Type B pancreatic cell (in vitro differentiated cells): ENCODE results near the gene SFSWAP. TPM values are rescaled to one million over a fixed set of nuclear protein-coding genes. Genes with fewer than 3 reads are reported as not detected.
"Not testable (repeated sequence)": the region's sequence is repeated elsewhere in the genome, so short reads cannot be mapped to it uniquely, and the experiment has no call there.

Experiments
- DNase-seq: peaks from one replicate; pipeline ENCODE4 v3.0.0; 2021; ENCODE audit warnings: mixed read lengths; ENCODE audit not compliant: unreplicated experiment; ENCODE audit errors: extremely low spot score
- H3K27ac Mint-ChIP-seq: 2 replicates; pipeline ENCODE4 v1.8.0; 2021; ENCODE audit warnings: mild to moderate bottlenecking, mixed read lengths
- H3K27me3 Mint-ChIP-seq: 2 replicates; pipeline ENCODE4 v1.8.0; 2021; ENCODE audit warnings: mixed read lengths
- H3K36me3 Mint-ChIP-seq: 2 replicates; pipeline ENCODE4 v1.8.0; 2021; ENCODE audit warnings: mixed read lengths
- H3K4me1 Mint-ChIP-seq: one replicate; pipeline ENCODE4 v1.8.0; 2021; ENCODE audit warnings: mixed read lengths; ENCODE audit not compliant: unreplicated experiment
- H3K4me3 Mint-ChIP-seq: 2 replicates; pipeline ENCODE4 v1.8.0; 2021; ENCODE audit warnings: mild to moderate bottlenecking, mixed read lengths
- H3K9me3 Mint-ChIP-seq: 2 replicates; pipeline ENCODE4 v1.8.0; 2021; ENCODE audit warnings: mixed read lengths
- CTCF ChIP-seq: fragments of 200-600 bp; sonication (generic); conservative IDR thresholded peaks from 2 replicates; pipeline ENCODE4 v1.5.0; 2021; ENCODE audit warnings: antibody characterized with exemption, mild to moderate bottlenecking
- total RNA-seq: library from RNA; stranded (reverse); gene quantifications from 2 replicates; pipeline ENCODE4 v1.2.1, GENCODE V29; 2021; ENCODE audit warnings: low replicate concordance

The SFSWAP gene
- total RNA-seq, 1 donor from 2014 or later, result 59.3 TPM

GRCh38 chr12:131675126-131676080, 35.5 kb upstream of the SFSWAP start:
- Mint-ChIP-seq H3K9me3 (no peaks in the 10 kb centered on the region), H3K4me3 (no peak overlapping the region), H3K4me1 (no peaks in the 10 kb centered on the region), H3K36me3 (no peaks in the 10 kb centered on the region), H3K27me3 (peaks cover 41% of the 10 kb centered on the region), H3K27ac (no peak overlapping the region)
- peak; percentile 68 for DNase-seq
- no peak for TF ChIP-seq CTCF

- no peak overlapping the region for H3K4me3 Mint-ChIP-seq
- no peak for DNase-seq
- no peak for TF ChIP-seq CTCF
- H3K9me3 Mint-ChIP-seq, result no peaks in the 10 kb centered on the region
- peaks cover 37% of the 10 kb centered on the region for H3K27me3 Mint-ChIP-seq
- H3K36me3 Mint-ChIP-seq, result no peaks in the 10 kb centered on the region
- no peak overlapping the region for H3K27ac Mint-ChIP-seq
- H3K4me1 Mint-ChIP-seq, result no peaks in the 10 kb centered on the region
Measured at GRCh38 chr12:131676544-131676943, 34.3 kb upstream of the SFSWAP start.

GRCh38 chr12:131677067-131677466, 33.8 kb upstream of the SFSWAP start:
- DNase-seq, H3K4me1 Mint-ChIP-seq, H3K36me3 Mint-ChIP-seq, H3K4me3 Mint-ChIP-seq, H3K9me3 Mint-ChIP-seq, H3K27ac Mint-ChIP-seq: not testable (repeated sequence)
- H3K27me3 Mint-ChIP-seq, result peaks cover 37% of the 10 kb centered on the region

GRCh38 chr12:131677699-131678098, 33.2 kb upstream of the SFSWAP start:
- no peak for DNase-seq
- Mint-ChIP-seq H3K27ac (no peak overlapping the region), H3K4me1 (no peaks in the 10 kb centered on the region), H3K9me3 (no peaks in the 10 kb centered on the region), H3K36me3 (no peaks in the 10 kb centered on the region), H3K27me3 (peaks cover 34% of the 10 kb centered on the region), H3K4me3 (no peak overlapping the region)
- no peak for TF ChIP-seq CTCF

GRCh38 chr12:131678389-131679181, 32.3 kb upstream of the SFSWAP start:
- H3K9me3 Mint-ChIP-seq, H3K36me3 Mint-ChIP-seq, DNase-seq, H3K27ac Mint-ChIP-seq, H3K4me1 Mint-ChIP-seq, H3K4me3 Mint-ChIP-seq: not testable (repeated sequence)
- peaks cover 28% of the 10 kb centered on the region for H3K27me3 Mint-ChIP-seq

- not testable (repeated sequence) for H3K9me3 Mint-ChIP-seq, H3K4me3 Mint-ChIP-seq, DNase-seq, H3K4me1 Mint-ChIP-seq, H3K27ac Mint-ChIP-seq, H3K36me3 Mint-ChIP-seq
- peaks cover 26% of the 10 kb centered on the region for H3K27me3 Mint-ChIP-seq
Measured at GRCh38 chr12:131679186-131679585, 31.7 kb upstream of the SFSWAP start.

GRCh38 chr12:131679816-131680215, 31.1 kb upstream of the SFSWAP start:
- not testable (repeated sequence) for H3K4me3 Mint-ChIP-seq, H3K36me3 Mint-ChIP-seq, H3K9me3 Mint-ChIP-seq, H3K27ac Mint-ChIP-seq, H3K4me1 Mint-ChIP-seq, DNase-seq
- peaks cover 21% of the 10 kb centered on the region for H3K27me3 Mint-ChIP-seq

GRCh38 chr12:131680392-131681256, 30.3 kb upstream of the SFSWAP start:
- DNase-seq, result peak; percentile 18
- not testable (repeated sequence) for H3K36me3 Mint-ChIP-seq, H3K4me1 Mint-ChIP-seq, H3K9me3 Mint-ChIP-seq, H3K4me3 Mint-ChIP-seq, H3K27ac Mint-ChIP-seq
- peaks cover 18% of the 10 kb centered on the region for H3K27me3 Mint-ChIP-seq
